ENCODE data around the gene LASP1.

Gene LASP1

GRCh38 chr17:38868817-38869525, 887 bp upstream of the LASP1 start:
- DNase-seq (ENCODE audit: low read depth), result peak; percentile 88

GRCh38 chr17:38870259-38871165, 654 bp downstream of the LASP1 start:
- DNase-seq (ENCODE audit: low read depth), result peak; percentile 70

DNA sequence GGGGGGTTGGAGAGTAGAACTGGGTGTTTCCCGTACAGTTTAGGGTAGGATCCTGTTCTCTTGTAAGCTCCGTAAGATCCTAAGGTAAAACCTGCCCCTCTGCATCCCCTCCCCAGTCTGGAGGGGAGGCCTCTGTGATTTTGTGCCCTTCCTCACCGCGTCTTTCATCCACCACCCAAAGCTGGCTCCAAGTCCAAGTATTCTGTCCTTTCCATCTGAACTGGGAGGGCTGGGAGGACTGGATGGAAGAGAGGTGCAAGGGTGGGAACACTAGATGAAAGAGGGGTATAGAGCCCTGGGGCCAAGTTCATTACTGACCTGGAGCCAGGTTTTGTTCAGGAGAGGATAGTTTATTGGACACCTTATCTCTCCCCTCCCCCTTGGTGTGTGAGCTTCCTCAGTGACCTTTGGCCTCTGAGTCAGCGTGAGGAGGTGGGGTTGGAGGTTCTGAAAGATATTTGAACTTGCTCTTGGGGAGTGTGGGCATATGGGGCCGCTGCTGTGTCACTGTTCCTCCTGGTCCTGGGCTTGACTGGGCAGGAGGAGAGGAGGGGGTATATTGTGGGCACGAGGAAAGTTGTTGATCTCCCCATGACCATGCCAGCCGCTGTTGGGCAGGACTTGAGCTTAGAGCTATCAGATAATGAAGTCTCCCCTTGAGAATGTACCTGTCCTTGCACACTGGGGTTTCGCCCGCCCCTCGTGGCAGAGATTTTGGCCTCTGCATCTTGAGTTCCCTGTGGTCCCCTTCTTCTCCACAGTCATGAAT, 1.6 kb downstream of the LASP1 start:
- DNase-seq (ENCODE audit: low read depth), result peak; percentile 85

DNA sequence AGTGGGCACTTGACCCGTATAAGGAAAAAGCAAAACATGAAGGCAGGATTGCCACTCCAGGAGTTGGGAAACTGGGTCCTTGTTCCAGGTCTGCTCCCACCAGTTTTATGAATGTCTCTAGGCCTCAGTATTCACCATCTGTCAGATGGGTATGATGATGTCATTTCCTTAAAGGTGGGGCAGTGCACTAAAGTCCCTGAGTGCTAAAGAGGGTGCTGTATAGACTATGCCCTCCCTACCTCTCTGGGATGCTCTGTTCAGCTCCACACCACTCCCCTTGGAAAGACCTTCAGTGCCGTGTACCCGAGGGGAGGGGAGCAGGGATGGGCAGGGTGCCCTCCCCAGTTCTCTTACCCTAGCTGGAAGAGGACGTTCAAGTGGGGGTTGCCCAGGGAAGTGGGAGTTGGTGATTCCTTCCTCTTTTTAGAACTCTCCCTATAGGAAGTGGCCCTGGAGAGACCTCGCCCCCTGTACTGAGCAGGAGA, 2.2 kb downstream of the LASP1 start:
- no peak for DNase-seq (ENCODE audit: low read depth)

- no peak for DNase-seq (ENCODE audit: low read depth)
Observed at GRCh38 chr17:38872671-38873385, 3.0 kb downstream of the LASP1 start.

DNA sequence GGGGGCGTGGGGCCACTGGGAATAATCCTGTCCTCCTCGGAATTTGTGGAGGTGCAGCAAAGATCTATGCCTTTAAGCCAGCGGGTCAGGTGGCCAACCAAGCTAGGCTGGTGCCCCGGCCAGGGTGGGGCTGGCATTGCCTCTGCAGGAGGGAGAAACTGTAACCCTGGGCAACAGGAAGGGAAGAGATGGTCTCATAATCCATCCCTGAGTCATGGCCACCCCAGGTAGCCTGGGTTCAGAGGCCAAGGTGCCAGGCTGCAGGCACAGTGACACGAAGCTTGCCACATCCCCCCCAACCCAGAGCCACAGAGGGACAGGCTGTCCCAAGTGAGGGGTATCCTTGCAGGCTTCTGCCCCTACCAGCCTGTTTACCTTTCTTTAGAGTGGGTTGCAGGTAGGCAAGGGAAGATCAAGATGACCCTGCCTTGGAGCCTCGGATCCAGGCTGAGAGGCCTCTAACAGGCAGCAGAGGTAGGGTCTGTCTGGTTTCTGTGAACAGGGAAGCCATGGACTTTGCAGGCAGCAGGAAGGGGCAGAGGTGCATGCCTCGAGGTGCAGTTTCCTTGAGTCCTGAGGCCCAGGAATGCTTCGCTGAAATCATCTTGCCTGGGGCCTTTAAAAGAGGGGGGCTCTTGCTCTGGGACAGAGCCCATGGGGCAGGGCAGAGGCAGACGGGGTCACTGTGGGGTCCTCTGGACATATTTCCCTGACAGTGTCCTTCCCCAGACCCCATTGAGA, 4.0 kb downstream of the LASP1 start:
- no peak for DNase-seq (ENCODE audit: low read depth)

GRCh38 chr17:38874505-38875400, 4.9 kb downstream of the LASP1 start:
- DNase-seq (ENCODE audit: low read depth), result no peak

DNA sequence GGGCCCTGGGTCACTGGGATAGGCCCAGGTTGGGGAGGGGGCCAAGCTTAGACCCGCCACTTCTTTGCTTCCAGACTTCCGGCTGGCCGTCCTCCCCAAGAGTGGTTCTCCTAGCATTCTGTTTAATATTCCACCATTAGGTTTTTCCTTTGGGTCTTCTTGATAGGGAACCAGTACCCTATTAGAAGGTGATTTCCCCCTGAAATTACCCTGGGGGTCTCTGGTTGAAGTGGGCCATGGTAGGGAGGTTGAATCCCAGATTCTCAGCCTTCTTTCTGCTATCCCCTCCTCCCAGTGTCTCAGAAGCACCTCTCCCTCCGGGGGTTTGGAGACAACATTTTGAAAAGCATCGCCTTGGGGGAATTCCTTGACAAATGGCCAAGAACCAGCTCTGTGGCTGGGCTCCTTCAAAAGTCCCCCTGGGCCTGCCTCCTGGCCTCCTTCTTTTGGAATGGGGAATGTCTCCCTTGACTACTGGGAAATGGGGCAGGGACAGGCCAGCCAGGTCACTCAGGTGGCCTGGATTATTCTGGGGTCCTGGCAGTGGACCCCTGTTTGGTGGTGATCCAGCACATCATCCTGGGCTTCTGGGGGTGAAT, 5.7 kb downstream of the LASP1 start:
- no peak for DNase-seq (ENCODE audit: low read depth)

DNA sequence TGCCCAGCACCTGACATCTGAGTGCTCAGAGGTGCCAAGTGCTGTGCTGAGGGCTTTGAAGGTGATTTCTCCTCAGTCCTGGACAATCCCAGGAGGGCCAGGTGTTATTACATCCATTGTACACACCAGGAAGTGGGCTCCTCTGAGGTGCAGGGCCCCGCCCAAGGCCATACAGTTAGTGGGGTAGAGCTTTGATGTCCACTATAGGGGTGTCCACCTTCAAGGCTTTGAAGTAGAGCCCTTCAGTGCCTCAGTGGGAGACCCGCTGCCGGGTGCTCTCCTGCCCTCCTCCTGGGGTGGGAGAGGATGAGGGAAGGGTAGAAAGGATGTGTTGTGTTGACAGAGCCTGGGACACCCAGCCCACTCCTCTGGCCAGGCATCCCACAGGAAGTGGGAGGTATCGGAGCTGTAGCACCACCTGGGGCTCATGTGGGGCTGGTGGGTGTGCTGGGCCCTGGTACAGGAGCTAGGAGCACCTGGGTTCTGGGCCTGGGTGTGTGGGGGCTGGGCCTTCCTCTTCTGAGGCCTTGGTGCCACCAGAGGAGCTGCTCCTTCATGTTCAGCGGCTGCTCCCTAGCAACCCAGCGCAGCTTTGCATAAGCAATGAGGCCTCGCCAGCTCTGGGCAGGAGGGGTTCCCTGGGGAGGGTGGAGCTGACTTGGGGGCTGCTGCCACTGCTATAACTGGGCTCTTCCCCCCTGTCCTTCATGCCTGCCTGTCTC, 7.4 kb downstream of the LASP1 start:
- DNase-seq (ENCODE audit: low read depth), result no peak

- peak; percentile 80 for DNase-seq (ENCODE audit: low read depth)
Observed at GRCh38 chr17:38879878-38880665, 10.2 kb downstream of the LASP1 start.

DNA sequence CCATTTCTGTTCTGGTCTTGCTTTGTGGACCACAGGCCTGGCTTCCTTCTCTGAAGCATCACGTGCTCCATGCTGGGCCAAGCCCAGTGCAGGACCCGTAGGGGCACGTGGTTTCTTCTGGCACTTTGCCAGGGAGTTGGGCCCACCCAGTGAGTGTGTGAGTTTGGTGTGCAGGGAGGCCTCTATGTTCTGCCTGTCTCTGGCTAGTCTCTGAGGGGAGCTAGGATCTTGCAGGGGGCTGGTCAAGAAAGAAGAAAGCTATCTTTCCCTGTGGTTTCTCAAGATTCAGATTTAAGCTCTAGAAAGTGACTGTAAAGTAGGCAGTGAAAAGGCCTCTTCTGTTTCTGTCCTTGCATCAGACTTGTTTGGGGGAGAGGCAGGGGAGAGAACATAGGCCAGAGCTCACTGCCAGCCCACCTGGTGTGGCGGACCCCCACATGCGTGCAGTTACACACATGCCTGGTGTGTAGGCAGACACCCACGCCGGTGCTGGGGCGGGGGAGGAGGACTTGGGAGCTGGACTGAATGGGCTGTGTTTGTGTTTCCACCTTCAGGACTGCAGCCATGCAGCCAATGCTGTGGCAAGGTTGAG, 11.8 kb downstream of the LASP1 start:
- peak; percentile 71 for DNase-seq (ENCODE audit: low read depth)

DNA sequence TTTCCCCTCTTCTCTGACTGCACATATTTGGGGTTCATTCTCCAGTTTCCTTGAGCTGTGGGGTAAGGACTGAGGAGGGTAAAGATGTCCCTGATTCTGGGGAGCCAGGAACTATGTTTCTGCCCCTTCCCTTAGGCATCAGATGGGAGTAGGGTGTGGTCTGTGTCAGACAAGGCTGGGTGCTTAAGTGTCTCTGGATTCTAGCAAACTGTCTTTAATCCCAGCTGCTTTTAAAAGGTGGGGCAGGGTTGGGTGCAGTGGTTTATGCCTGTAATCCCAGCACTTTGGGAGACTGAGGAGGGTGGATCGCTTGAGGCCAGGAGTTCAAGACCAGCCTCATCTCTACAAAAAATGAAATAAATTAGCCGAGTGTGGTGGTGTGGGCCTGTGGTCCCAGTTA, 13.0 kb downstream of the LASP1 start:
- DNase-seq (ENCODE audit: low read depth), result no peak

DNA sequence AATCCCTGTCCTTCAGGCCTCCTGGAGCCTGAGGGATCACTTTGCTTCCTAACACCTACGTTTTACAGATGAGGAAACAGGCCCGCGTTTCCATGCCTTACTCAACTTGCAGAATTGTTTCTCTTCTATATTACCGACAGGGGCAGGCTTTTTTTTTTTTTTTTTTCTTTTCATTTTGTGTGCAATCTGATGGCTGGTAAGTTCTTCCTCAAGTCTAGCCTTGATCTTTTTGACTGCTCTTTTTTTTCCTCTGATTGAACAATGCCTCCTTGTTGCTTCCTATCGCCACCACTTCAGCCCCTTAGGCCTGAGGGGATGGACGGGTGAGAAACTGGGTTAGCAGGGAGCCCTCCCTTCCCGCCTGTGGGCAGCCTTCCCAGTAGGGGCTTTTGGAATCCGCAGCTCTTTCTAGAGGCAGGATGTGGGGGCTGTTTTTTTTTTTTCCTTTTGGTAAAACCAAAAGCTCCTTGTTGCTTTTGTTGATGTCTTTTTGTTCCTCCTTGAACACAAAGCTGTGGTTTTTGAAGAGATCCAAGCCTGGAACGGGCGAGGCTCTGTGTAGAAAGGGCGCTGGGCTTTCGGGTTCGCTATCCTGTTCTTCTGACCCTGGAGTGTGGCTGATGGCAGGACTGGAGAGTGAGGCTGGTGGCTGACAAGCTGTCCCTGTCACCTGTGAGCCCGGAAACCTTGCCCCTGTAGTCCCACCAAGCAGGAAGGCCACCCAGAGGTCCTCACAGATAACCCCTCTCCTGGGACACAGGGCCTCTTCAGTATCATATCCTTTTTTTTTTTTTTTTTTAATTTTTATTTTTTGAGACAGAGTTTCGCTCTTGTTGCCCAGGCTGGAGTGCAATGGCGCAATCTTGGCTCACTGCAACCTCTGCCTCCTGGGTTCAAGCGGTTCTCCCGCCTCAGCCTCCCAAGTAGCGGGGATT, 14.0 kb downstream of the LASP1 start:
- DNase-seq (ENCODE audit: low read depth), result peak; percentile 58

- DNase-seq (ENCODE audit: low read depth), result no peak
Observed at GRCh38 chr17:38885044-38885727, 15.3 kb downstream of the LASP1 start.

DNA sequence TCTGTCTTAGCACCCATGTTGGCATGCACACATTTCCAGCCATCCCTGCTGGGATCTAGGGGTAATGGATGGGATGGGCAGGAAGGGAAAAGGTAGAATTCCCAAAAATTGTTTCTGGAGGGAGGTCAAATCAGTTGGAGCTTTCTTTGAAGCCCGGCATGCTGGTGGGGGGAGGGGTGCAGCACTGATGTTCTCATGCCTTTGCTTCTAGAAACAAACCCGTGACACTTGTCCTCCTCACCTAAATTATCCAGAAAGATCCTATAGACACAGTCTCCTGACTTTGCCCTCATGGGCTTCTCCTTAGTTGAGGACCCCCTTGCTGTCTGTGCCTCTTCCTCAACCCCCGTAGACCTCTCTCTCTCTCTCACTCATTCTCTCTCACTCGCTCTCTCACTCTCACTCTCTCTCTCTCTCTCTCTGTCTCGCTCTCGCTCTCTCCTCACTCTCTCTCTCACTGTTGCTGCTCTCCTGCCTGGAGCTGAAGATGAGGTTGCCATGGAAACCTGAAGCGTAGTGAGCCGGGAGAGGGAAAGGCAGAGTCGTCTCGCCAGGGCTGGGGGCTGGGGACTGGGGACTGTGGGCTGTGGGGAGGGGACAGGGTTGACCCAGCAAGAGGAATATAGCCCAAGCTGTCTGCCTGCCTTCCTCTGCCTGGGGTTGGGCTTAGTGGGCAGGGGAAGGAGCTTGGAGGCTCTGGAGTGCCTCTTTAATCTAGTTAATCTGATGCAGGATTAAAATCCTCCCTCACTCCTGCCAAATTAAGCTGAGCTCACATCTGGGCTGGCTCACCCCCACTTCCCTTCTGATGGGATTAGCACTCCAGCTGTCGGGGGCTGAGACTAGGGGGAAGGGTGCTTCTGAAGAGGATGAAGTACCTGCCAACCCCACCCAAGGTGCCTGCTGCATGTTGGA, 16.1 kb downstream of the LASP1 start:
- DNase-seq (ENCODE audit: low read depth), result peak; percentile 75
